IMR-90 (cell line): ENCODE data around the gene ZNF816. TPM values are rescaled to one million over a fixed set of nuclear protein-coding genes. Genes with fewer than 3 reads are reported as not detected.

Experiments used
- ATAC-seq: fragments of 200-7000 bp; cut with Tn5 transposase; 2 replicates; pipeline ENCODE4 v1.9.1; 2020; ENCODE audit warnings: low read depth, mild to moderate bottlenecking, moderate library complexity
- BruUV-seq: library from RNA; stranded (reverse); fragments of 400-500 nt; replicated peaks from 2 replicates; lab custom pipeline; 2021; lab: Mats Ljungman, UMichigan
- CTCF ChIA-PET: fragments of 300-600 bp; formaldehyde crosslinking; extraction: SDS; loops from one replicate; lab custom pipeline; 2021; ENCODE audit warnings: antibody characterized with exemption; lab: Yijun Ruan, JAX
- POLR2A ChIA-PET: fragments of 300-600 bp; sonication (Branson Sonifier 250); formaldehyde crosslinking; loops from one replicate; lab custom pipeline; 2022; ENCODE audit warnings: antibody characterized with exemption; ENCODE audit not compliant: unreplicated experiment; lab: Charles Lee
- DNase-seq: peaks from one replicate; pipeline ENCODE4 v3.0.0; 2013
- H2AFZ ChIP-seq: replicated peaks from 2 replicates; pipeline ENCODE3; 2013; ENCODE audit warnings: low read length, mild to moderate bottlenecking; ENCODE audit not compliant: poor library complexity
- H2AK5ac ChIP-seq: 2 replicates; pipeline ENCODE4 v1.6.1; 2013; ENCODE audit warnings: low read depth, low read length, inconsistent platforms
- H2AK9ac ChIP-seq: replicated peaks from 2 replicates; pipeline ENCODE3; 2013; ENCODE audit warnings: mild to moderate bottlenecking, low read depth, low read length, moderate library complexity; ENCODE audit not compliant: poor library complexity
- H2BK120ac ChIP-seq: 2 replicates; pipeline ENCODE4 v1.6.1; 2013; ENCODE audit warnings: low read depth, low read length, inconsistent platforms
- H2BK15ac ChIP-seq: 3 replicates; pipeline ENCODE4 v1.6.1; 2013; ENCODE audit warnings: low read depth, low read length, inconsistent platforms
- H2BK20ac ChIP-seq: 2 replicates; pipeline ENCODE4 v1.6.1; 2013; ENCODE audit warnings: low read depth, mild to moderate bottlenecking, inconsistent platforms, low read length, moderate library complexity
- H2BK5ac ChIP-seq: 2 replicates; pipeline ENCODE4 v1.6.1; 2013; ENCODE audit warnings: mild to moderate bottlenecking, low read depth, low read length, inconsistent platforms; ENCODE audit not compliant: poor library complexity, severe bottlenecking
- H3K14ac ChIP-seq: replicated peaks from 2 replicates; pipeline ENCODE4 v1.6.1; 2013; ENCODE audit warnings: low read depth, low read length, inconsistent platforms
- H3K18ac ChIP-seq: 2 replicates; pipeline ENCODE4 v1.6.1; 2013; ENCODE audit warnings: low read depth, low read length, control low read depth
- H3K23ac ChIP-seq: 2 replicates; pipeline ENCODE4 v1.6.1; 2013; ENCODE audit warnings: low read depth, low read length, inconsistent platforms
- H3K27ac ChIP-seq: 2 replicates; pipeline ENCODE4 v1.5.1; 2013; ENCODE audit warnings: mild to moderate bottlenecking, control low read depth, low read length; ENCODE audit not compliant: insufficient read depth
- H3K27me3 ChIP-seq: 2 replicates; pipeline ENCODE4 v1.6.1; 2013; ENCODE audit warnings: low read length; ENCODE audit not compliant: control insufficient read depth, insufficient read depth
- H3K36me3 ChIP-seq: 2 replicates; pipeline ENCODE4 v1.6.1; 2013; ENCODE audit warnings: low read length, mixed read lengths; ENCODE audit not compliant: control insufficient read depth, insufficient read depth
- H3K4ac ChIP-seq: 2 replicates; pipeline ENCODE4 v1.6.1; 2013; ENCODE audit warnings: low read depth, low read length, inconsistent platforms
- H3K4me1 ChIP-seq: 2 replicates; pipeline ENCODE4 v1.6.1; 2013; ENCODE audit warnings: low read length, mixed read lengths; ENCODE audit not compliant: control insufficient read depth, insufficient read depth
- H3K4me2 ChIP-seq: 2 replicates; pipeline ENCODE4 v1.6.1; 2013; ENCODE audit warnings: low read depth, mild to moderate bottlenecking, control low read depth, low read length, moderate library complexity
- H3K4me3 ChIP-seq: 2 replicates; pipeline ENCODE4 v1.5.1; 2013; ENCODE audit warnings: low read depth, mild to moderate bottlenecking, control low read depth, low read length, moderate library complexity; ENCODE audit not compliant: insufficient read depth
- H3K56ac ChIP-seq: 2 replicates; pipeline ENCODE4 v1.6.1; 2013; ENCODE audit warnings: low read length, inconsistent platforms; ENCODE audit not compliant: insufficient read depth; ENCODE audit errors: extremely low read depth
- H3K79me1 ChIP-seq, 2 experiments: 2 replicates each; pipeline ENCODE4 v1.6.1; 2013; ENCODE audit warnings: low read length in 2 of 2, inconsistent platforms in 1 of 2, low read depth in 1 of 2
- H3K9ac ChIP-seq: 2 replicates; pipeline ENCODE4 v1.6.1; 2013; ENCODE audit warnings: low read depth, low read length, control low read depth
- H3K9me1 ChIP-seq: 2 replicates; pipeline ENCODE4 v1.6.1; 2013; ENCODE audit warnings: low read length, inconsistent platforms; ENCODE audit not compliant: insufficient read depth
- H3K9me3 ChIP-seq: 2 replicates; pipeline ENCODE4 v1.6.1; 2013; ENCODE audit warnings: low read length; ENCODE audit not compliant: control insufficient read depth, insufficient read depth
- H4K20me1 ChIP-seq: 2 replicates; pipeline ENCODE4 v1.6.1; 2013; ENCODE audit warnings: low read length, inconsistent platforms; ENCODE audit not compliant: insufficient read depth
- H4K5ac ChIP-seq: 2 replicates; pipeline ENCODE4 v1.6.1; 2013; ENCODE audit warnings: mild to moderate bottlenecking, low read depth, low read length, control low read depth
- H4K8ac ChIP-seq, 2 experiments: 2 replicates each; pipeline ENCODE4 v1.6.1; 2013; ENCODE audit warnings: low read depth in 2 of 2, low read length in 2 of 2, control low read depth in 1 of 2, inconsistent platforms in 1 of 2
- H4K91ac ChIP-seq: 2 replicates; pipeline ENCODE4 v1.6.1; 2013; ENCODE audit warnings: low read depth, low read length, inconsistent platforms; ENCODE audit not compliant: insufficient read depth
- BHLHE40 ChIP-seq: fragments of 150-350 bp; IDR thresholded peaks from 2 replicates; pipeline ENCODE4 v1.6.1; 2016; ENCODE audit warnings: mild to moderate bottlenecking, low read depth, low read length
- CEBPB ChIP-seq: IDR thresholded peaks from 2 replicates; pipeline ENCODE4 v1.6.1; 2012; ENCODE audit warnings: low read depth, low read length, improper control_type of control experiment
- CHD1 ChIP-seq: IDR thresholded peaks from 2 replicates; pipeline ENCODE4 v1.6.1; 2012; ENCODE audit warnings: low read depth, low read length, improper control_type of control experiment
- CTCF ChIP-seq: conservative IDR thresholded peaks from 2 replicates; pipeline ENCODE4 v1.5.1; 2012; ENCODE audit warnings: mild to moderate bottlenecking, low read depth, low read length, improper control_type of control experiment
- ELK1 ChIP-seq: fragments of 150-350 bp; IDR thresholded peaks from 2 replicates; pipeline ENCODE4 v1.6.1; 2016; ENCODE audit warnings: low read depth, mild to moderate bottlenecking, low read length, moderate library complexity, borderline replicate concordance
- MAFK ChIP-seq: IDR thresholded peaks from 2 replicates; pipeline ENCODE4 v1.6.1; 2012; ENCODE audit warnings: low read depth, low read length, improper control_type of control experiment
- MAZ ChIP-seq: IDR thresholded peaks from 2 replicates; pipeline ENCODE4 v1.6.1; 2012; ENCODE audit warnings: low read depth, mild to moderate bottlenecking, low read length, improper control_type of control experiment, moderate library complexity, borderline replicate concordance
- NFE2L2 ChIP-seq: fragments of 150-350 bp; IDR thresholded peaks from 2 replicates; pipeline ENCODE4 v1.6.1; 2016; ENCODE audit warnings: low read depth, mild to moderate bottlenecking, low read length
- POLR2A ChIP-seq: IDR thresholded peaks from 2 replicates; pipeline ENCODE4 v1.6.1; 2012; ENCODE audit warnings: mild to moderate bottlenecking, low read depth, low read length
- RAD21 ChIP-seq: IDR thresholded peaks from 2 replicates; pipeline ENCODE4 v1.6.1; 2012; ENCODE audit warnings: low read length, improper control_type of control experiment
- USF2 ChIP-seq: fragments of 150-350 bp; IDR thresholded peaks from 2 replicates; pipeline ENCODE4 v1.6.1; 2017; ENCODE audit warnings: mild to moderate bottlenecking, antibody characterized with exemption, low read length, low read depth
- WGBS, 2 experiments: methylation state at CpG; one replicate each; pipeline versions ENCODE4 v1.1.5 to v1.1.7; 2013; ENCODE audit warnings: missing lambda C conversion rate in 2 of 2; ENCODE audit not compliant: insufficient read length in 1 of 2; ENCODE audit errors: extremely low coverage in 2 of 2; 5-methylcytosine and 5-hydroxymethylcytosine counted together
- dilution Hi-C: fragments of 300-500 bp; cut with HindIII; formaldehyde crosslinking; loops from one replicate; pipeline ENCODE4 v1.14.3; 2018; ENCODE audit warnings: low sequenced_read_pairs; ENCODE audit not compliant: unreplicated experiment
- in situ Hi-C: fragments of 300-500 bp; cut with MboI; formaldehyde crosslinking; loops from 3 replicates; pipeline ENCODE4 v1.14.3; 2019; ENCODE audit warnings: low sequenced_read_pairs, inconsistent platforms, mixed read lengths
- intact Hi-C: fragments of 100-400 bp; cut with micrococcal nuclease; formaldehyde crosslinking; loops from 2 replicates; pipeline ENCODE4 v1.10.0; 2022
- polyA plus RNA-seq, 3 experiments: library from polyadenylated mRNA; depleted of rRNA; stranded (reverse); fragments of >200 nt; gene quantifications; 2 replicates each; pipeline ENCODE4 v1.2.3, GENCODE V29; 2012; ENCODE audit warnings: low replicate concordance in 1 of 3
- total RNA-seq: library from RNA; depleted of rRNA; stranded (reverse); fragments of >200 nt; gene quantifications from 2 replicates; pipeline ENCODE4 v1.2.3, GENCODE V29; 2012

Gene ZNF816
- total and polyA plus RNA-seq, 2 of the 4 experiments (the other 2 are of a cell fraction) = 1.6 to 12.0 TPM

- H4K8ac ChIP-seq = no peak overlapping the region
- no peak overlapping the region for H2AK9ac ChIP-seq
- peaks cover 4 to 6% of the 10 kb centered on the region in 2 experiments; a peak in 2 of 4 replicates for H3K79me1 ChIP-seq
- DNase-seq (no peak), ATAC-seq (no peak)
- in situ Hi-C loops (no loop called here), intact Hi-C loops (no loop called here), dilution Hi-C loops (no loop called here)
- no CpG with 5 or more reads among the region's 5 CpGs for WGBS, 2 experiments
- H3K4me2 ChIP-seq = no peak overlapping the region
- no peak overlapping the region for H3K18ac ChIP-seq
- no peak overlapping the region for H3K23ac ChIP-seq
- no peak overlapping the region for H3K56ac ChIP-seq
- H4K5ac ChIP-seq = no peak overlapping the region
- no peaks in the 10 kb centered on the region for H4K20me1 ChIP-seq
- ChIA-PET CTCF (no interaction called here), POLR2A (interaction anchor here (0.7 kb wide), 1 partner anchor 41 kb away, joined by 4 read pairs; no protein-coding TSS in a partner anchor)
- BruUV-seq = no TSS peak
- no peak overlapping the region for H2AFZ ChIP-seq
- no peak overlapping the region for H2BK5ac ChIP-seq
- H4K91ac ChIP-seq = no peak overlapping the region
- H2AK5ac ChIP-seq = no peak overlapping the region
- no peak overlapping the region for H3K4me3 ChIP-seq
- 0 out of 2 replicates have a peak, but pooled peaks cover 3% of the 10 kb centered on the region for H3K4me1 ChIP-seq
- no peak overlapping the region for H2BK15ac ChIP-seq
- peaks cover 21% of the 10 kb centered on the region for H3K36me3 ChIP-seq
- H3K27me3 ChIP-seq = no peaks in the 10 kb centered on the region
- H3K9me1 ChIP-seq = no peaks in the 10 kb centered on the region
- H3K9ac ChIP-seq = no peak overlapping the region
- no peak for TF ChIP-seq CHD1
- TF ChIP-seq MAZ = no peak
- TF ChIP-seq MAFK = no peak
- no peak for TF ChIP-seq POLR2A
- no peak for TF ChIP-seq CEBPB
- no peak for TF ChIP-seq USF2
- TF ChIP-seq RAD21 = no peak
- no peak for TF ChIP-seq NFE2L2
- no peak for TF ChIP-seq CTCF
- TF ChIP-seq BHLHE40 = no peak
- no peak for TF ChIP-seq ELK1
- H3K27ac ChIP-seq = no peak overlapping the region
- H3K14ac ChIP-seq = no peak overlapping the region
- no peak overlapping the region for H3K4ac ChIP-seq
- no peak overlapping the region for H2BK120ac ChIP-seq
- peaks cover 13% of the 10 kb centered on the region for H3K9me3 ChIP-seq
- H2BK20ac ChIP-seq = no peak overlapping the region
Measured at GRCh38 chr19:52988506-52988905, 25.8 kb upstream of the ZNF816 start.
